NCI-H226 (cell line): ENCODE results near the gene DSE.
A peak's percentile ranks its signal among the peaks of the same experiment; 100 is the strongest.
"Not testable (repeated sequence)": the region's sequence is repeated elsewhere in the genome, so short reads cannot be mapped to it uniquely, and the experiment has no call there.

Source experiments
- DNase-seq: peaks from one replicate; pipeline ENCODE4 v3.0.0-alpha.2; 2015

DSE gene

GRCh38 chr6:116370760-116371119, at the start of gene DSE:
Gene DSE, plus strand, starts transcription at chr6:116370947. Its CDS starts 28,304 bp downstream, at chr6:116399251.
- no peak for DNase-seq

DNA sequence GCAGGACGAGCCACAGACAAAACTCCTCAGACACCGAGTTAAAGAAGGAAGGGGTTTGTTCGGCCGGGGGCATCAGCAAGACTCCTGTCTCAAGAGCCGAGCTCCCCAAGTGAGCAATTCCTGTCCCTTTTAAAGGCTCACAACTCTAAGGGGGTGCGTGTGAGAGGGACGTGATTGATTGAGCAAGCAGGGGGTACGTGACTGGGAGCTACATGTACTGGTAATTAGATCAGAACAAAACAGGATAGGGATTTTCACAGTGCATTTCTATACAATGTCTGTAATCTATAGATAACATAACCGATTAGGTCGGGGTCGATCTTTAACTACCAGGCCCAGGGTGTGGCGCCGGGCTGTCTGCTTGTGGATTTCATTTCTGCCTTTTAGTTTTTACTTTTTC, 48.8 kb upstream of the DSE start:
- not testable (repeated sequence) for DNase-seq

DNA sequence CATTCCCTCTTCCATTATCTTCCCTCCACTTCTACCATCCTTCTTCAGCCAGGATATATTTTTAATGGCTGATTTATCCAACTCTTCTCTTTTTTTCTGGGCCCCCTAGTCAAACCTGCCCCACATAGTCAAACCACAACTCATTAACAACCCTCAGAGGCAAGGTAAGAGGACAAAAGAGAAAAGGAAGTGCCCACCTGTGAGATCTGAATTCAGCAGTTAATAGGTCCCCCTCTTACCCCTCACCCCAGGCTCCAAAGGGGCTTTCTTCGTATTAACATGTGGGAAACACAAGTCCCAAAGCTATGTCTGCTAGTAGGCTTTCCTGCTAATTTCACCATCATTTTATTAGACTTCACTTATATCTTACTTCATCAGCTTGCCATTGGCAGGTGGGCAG, 46.9 kb upstream of the DSE start:
- DNase-seq, result no peak

DNA sequence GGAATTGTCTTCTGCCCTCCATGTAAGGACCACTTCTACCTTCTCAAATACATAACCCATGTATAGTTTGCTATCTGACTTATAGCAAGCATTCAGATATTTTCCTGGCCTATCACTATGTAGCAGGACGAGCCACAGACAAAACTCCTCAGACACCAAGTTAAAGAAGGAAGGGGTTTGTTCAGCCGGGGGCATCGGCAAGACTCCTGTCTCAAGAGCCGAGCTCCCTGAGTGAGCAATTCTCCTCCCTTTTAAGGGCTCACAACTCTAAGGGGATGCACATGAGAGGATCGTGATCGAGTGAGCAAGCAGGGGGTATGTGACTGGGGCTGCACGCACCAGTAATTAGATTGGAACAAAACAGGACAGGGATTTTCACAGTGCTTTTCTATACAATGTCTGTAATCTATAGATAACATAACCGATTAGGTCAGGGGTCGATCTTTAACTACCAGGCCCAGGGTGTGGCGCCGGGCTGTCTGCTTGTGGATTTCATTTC, 45.1 kb upstream of the DSE start:
- not testable (repeated sequence) for DNase-seq

GRCh38 chr6:116326181-116326671, 44.5 kb upstream of the DSE start:
- DNase-seq, result peak; percentile 30

- no peak for DNase-seq
Measured at GRCh38 chr6:116326996-116327395, 43.8 kb upstream of the DSE start.

DNA sequence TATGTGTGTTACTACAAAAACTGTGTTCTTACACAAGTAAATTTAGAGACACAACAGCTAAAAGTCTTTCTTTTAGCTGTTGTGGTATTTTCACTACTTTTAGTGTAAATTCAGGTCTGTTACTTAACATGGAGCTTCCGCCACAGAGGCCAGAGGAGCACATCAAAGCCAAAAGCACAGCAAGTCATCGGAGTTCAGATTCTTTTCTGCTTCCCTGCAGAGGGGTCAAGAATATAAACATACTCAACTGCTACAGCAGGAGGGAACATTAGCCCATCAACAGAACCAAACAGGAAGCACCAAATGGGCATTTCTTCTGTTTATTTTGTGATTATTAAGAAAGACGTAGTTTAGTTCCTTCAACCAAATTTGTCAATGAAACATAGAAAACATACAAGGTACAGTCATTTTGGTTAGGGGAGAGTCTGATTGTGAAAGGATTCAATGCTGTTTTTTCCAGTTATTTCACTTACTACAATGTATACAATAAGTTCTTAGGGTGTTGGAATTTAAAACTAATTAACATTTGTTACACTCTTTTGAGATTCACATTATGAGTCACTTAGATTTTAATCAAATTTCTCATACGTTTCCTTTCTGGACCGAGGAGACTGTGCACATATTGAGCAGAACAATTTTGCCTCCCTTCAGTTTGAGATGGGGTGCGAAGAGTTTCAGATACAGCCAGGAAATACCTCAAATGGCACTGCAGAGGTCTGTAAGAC, 42.8 kb upstream of the DSE start:
- DNase-seq, result no peak

- no peak for DNase-seq
Measured at GRCh38 chr6:116328528-116328903, 42.2 kb upstream of the DSE start.

DNA sequence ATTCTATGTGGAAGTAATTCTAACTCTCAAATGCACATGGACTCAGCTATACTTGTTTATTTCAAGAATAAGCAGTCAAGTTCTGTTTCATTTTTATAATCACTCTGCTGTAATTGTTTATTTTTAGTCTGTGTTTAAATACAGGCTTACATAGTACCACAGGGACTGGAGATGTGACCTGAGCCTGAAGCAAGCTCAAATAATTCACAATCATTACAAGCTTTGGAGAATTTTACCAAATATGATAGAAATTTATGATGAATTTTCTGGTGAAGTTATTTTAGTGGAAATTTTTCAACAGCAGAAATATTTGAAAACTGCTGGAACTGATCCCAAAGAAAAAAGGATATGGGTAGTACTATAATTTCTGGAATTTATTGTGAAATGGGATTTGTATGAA, 41.6 kb upstream of the DSE start:
- no peak for DNase-seq

DNA sequence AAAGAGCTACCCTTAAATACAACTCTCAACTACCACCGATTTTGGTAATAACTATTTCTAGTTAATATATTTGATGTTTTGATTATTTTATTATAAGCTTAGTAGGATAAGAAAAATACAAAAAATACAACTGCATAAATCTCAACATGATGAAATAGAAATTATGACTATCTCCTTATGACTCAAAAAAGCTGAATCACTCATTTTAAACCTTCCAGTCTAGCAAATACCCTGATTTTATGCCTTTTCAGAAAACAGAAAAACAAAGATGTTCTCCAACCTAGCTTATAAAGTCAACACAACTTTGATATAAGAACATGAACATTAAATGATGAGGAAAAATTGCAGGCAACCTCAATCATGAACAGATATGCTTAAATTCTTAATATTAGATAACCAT, 40.2 kb upstream of the DSE start:
- DNase-seq, result no peak

GRCh38 chr6:116332096-116332495, 38.7 kb upstream of the DSE start:
- no peak for DNase-seq

- DNase-seq, result not testable (repeated sequence)
Measured at GRCh38 chr6:116334638-116335409, 35.9 kb upstream of the DSE start.

GRCh38 chr6:116335612-116336215, 35.0 kb upstream of the DSE start:
- DNase-seq, result no peak

- no peak for DNase-seq
Measured at GRCh38 chr6:116338943-116339342, 31.8 kb upstream of the DSE start.

DNA sequence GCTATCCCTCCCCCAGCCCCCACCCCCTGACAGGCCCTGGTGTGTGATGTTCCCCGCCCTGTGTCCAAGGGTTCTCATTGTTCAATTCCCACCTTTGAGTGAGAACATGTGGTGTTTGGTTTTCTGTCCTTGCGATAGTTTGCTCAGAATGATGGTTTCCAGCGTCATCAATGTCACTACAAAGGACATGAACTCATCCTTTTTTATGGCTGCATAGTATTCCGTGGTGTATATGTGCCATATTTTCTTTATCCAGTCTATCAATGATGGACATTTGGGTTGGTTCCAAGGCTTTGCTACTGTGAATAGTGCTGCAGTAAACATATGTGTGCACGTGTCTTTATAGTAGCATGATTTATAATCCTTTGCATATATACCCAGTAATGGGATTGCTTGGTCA, 30.1 kb upstream of the DSE start:
- not testable (repeated sequence) for DNase-seq

GRCh38 chr6:116349216-116349615, 21.5 kb upstream of the DSE start:
- peak; percentile 75 for DNase-seq

DNA sequence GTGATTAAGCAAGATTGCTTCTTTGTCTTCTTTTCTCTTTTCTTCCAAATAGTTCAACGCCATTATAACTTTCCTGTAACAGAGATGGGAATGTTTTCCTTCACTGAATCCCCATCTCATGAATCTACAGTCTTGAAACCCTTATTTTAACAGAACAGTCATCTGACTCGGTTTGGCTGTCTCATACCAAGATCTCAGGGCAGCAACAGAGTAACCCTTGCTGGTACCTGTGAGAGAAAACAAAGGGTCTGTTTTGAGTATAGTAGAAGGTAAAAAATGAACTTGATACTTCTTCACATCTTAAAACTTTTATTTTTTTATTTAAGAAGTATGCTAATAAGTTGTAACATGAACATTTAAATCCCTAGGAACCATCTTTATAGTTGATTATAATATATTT, 19.6 kb upstream of the DSE start:
- no peak for DNase-seq

GRCh38 chr6:116352515-116353471, 18.0 kb upstream of the DSE start:
- DNase-seq, result peak; percentile 42

- no peak for DNase-seq
Measured at GRCh38 chr6:116354236-116354635, 16.5 kb upstream of the DSE start.

- DNase-seq, result no peak
Measured at GRCh38 chr6:116355796-116356195, 15.0 kb upstream of the DSE start.

DNA sequence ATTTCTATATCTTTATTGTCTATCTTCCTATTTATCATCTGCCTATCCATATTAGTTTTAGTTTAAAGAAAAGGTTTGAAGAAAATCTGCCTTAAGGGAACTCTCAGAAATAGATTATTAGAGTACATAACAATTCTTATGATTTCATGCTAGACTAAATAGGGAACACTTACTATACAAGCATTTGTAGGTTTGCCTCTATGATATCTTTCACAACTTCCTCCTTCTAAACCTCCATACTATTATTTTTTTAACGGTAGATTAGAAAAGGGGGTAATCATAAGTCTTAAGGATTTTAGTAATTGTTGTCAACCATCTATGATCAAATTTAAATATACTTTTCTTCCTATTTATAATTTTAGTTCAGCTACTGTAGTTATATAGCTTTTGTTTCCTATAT, 11.6 kb upstream of the DSE start:
- no peak for DNase-seq

DNA sequence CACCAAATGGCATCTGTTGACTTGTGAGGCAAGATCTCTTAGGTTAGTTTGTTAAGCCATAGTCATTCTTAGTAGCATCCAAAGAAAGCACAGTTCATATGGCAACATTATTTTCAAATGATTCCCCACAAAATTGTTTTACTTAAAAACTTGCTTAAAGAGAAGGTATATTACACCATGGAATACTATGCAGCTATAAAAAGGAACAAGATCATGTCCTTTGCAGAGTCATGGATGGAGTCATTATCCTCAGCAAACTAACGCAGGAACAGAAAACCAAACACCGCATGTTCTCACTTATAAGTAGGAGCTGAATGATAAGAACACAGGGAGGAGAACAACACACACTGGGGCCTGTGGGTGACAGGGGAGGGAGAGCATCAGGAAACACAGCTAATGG, 10.9 kb upstream of the DSE start:
- DNase-seq, result no peak

DNA sequence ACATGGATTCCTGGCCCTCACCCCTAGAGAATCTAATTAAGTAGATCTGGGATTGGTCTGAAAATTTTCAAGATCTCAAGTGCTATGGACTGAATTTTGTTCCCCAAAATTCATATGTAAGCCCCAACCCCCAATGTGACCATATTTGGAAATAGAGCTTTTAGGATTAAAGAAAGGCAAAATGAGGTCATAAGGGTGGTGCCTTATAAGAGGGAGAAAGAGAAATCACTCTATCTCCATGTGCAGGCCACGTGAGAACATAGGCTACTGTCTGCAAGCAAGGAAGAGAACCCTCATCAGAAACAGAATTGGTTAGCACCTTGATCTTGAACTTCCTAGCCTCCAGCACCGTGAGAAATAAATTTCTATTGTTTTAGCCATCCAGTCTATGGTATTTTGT, 8.5 kb upstream of the DSE start:
- DNase-seq, result no peak
